Stimulated activated CD8-positive, alpha-beta memory T cell treated with anti-CD3 and anti-CD28 coated beads, Interleukin-12 subunit alpha, Interleukin-12 subunit beta, amount 100 ng/mL, for 4 hours (primary cell): ENCODE results near the gene CREBBP.

Experiments
- DNase-seq: peaks from one replicate; pipeline ENCODE4 v3.0.0-alpha.2; 2020; ENCODE audit warnings: low read depth

The CREBBP gene

GRCh38 chr16:3713587-3714242, 166.8 kb downstream of the CREBBP start:
- DNase-seq = no peak

DNA sequence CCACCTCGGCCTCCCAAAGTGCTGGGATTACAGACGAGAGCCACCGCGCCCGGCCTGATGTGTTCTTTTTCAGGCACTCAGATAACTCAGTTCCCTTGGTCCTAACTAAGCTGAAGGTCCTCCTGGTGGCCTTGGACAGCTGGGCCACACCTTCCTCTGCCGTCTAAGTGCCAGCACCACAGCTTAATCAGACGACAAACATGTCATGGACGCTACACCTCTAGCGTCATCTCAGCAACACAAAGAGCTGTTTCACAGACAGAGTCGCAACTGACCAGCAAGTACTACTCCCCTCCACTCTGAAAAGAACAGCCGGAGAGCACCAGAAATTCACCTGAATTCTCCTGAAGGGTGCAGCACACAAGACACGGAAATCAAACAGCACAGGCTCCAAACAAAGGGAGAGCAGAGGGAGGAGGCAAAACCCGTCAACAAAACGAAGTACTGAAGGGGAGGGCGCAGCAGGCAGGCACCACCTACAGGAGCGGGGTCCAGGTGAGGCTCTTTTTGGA, 167.6 kb downstream of the CREBBP start:
- no peak for DNase-seq

- DNase-seq = no peak
Observed at GRCh38 chr16:3706253-3707012, 174.1 kb downstream of the CREBBP start.

GRCh38 chr16:3702082-3702481, 178.4 kb downstream of the CREBBP start:
- no peak for DNase-seq

DNA sequence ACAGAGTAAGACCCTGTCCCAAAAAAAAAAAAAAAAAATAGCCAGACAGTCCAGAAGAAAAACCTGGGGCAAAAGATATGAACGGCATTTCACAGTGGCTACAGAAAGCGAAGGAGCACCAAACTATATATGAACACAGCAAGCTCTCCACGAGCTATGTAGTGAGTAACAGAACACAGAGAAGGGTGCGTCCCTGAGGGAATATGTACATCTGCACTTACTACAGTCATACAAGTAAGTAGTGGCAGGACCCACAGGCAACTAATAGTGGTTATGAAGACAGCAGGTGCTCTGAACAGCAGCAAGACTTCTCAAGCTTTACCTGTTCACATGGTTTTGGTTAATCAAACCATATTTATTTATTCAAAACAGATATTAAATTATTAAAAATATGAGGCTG, 179.0 kb downstream of the CREBBP start:
- no peak for DNase-seq

- DNase-seq = no peak
Observed at GRCh38 chr16:3698941-3699340, 181.6 kb downstream of the CREBBP start.

GRCh38 chr16:3696425-3697218, 183.9 kb downstream of the CREBBP start:
- no peak for DNase-seq

DNA sequence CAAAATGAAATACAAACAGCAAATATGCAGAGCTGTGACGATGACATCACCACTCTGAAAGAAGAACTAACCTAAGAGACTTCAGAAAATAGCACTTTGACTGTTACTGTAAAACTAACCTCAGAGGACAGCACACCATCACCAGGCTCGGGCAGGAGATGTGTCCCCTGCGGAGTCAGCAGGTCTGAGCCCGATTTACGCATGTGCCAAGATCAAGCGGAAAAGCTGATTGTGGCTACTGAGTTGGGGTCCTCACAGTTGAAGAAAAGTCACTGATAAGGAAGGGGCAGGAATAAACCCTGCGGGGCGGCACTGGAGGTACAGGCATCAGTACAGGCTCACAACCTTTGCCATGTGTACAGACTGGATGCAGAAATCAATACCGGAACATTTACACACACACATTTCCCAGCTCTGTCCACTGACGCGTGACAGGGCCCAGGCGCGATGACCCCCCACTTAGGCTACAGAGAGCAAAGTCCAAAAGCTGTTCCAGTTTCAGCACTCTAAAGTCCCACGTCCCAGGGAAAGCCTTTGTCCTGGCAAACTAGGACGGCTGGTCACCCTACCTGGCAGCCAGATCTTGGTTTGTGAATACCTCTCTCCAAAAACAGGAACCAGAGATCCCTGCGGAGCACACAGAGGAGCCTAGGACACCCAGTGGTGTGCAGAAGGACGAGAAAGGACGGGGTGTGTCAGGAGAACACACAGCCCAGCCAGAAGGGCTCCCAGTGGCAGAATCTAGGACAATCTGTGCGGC, 184.7 kb downstream of the CREBBP start:
- DNase-seq = no peak

DNA sequence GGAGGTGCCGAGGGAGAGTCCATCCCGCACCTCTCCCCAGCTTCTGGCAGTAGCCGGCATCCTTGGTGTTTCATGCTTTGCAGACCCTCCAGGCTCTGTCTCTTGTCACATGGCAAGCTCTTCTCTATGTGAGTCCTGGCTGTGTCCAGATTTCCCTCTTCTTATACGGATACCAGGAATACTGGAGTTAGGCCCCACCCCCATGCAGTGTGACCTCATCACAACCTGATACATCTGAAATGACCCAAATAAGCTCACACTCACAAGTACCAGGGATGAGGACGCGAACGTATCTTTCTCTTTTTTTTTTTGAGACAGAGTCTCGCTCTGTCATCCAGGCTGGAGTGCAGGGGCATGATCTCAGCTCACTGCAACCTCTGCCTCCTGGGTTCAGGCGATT, 186.5 kb downstream of the CREBBP start:
- no peak for DNase-seq

GRCh38 chr16:3691761-3692160, 188.8 kb downstream of the CREBBP start:
- DNase-seq = no peak

DNA sequence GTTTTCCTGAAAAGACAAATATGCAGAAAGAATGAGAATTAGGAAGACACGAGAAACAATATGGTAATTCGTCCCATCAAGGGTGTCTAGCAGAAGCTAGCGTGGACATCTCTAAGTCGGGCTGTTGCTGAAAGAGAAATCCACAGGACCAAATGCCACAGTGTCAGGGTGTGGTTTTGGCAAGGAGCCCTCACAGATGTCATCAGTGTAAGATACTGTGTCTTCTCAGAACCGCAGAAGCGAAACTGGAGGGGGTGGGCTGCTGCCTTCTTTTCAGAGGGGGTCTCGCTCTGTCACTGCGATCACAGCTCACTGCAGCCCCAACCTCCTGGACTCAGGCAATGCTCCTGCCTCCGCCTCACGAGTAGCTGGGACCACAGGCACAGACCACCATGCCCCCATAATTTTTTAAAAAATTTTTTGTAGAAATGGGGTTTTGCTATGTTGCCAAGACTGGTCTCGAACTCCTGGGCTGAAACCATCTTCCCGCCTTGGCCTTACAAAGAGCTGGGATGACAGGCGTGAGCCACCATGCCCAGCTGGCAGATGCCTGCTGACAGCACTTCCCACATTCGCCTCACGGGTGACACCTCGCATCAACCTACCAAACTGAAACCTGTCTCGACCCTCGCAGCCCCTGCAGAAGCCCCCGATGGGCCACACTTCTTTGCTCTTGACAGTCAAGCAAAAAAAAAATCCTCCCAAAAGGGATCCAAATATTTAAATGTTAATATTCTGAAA, 189.4 kb downstream of the CREBBP start:
- no peak for DNase-seq

- DNase-seq = peak; percentile 67
Observed at GRCh38 chr16:3690470-3690928, 190.0 kb downstream of the CREBBP start.

GRCh38 chr16:3689731-3690130, 190.8 kb downstream of the CREBBP start:
- DNase-seq = no peak

DNA sequence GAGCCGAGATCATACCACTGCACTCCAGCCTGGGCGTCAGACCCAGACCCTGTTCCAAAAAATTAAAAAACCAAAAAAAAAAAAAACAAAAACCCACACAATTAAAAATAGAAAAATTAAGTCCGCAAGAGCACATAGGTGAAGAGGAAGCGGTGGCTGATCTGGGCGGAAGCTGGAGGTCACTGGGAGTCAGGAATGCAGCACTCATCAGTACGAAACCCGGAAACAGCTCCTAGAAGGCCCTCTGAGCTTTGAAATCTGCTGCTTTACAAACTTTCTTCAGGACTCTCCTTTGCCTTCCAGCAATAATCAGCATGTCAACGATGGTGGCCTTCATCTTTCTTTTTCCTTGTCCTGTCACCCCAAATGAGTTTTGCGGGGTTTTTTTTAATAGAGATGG, 192.7 kb downstream of the CREBBP start:
- no peak for DNase-seq

DNA sequence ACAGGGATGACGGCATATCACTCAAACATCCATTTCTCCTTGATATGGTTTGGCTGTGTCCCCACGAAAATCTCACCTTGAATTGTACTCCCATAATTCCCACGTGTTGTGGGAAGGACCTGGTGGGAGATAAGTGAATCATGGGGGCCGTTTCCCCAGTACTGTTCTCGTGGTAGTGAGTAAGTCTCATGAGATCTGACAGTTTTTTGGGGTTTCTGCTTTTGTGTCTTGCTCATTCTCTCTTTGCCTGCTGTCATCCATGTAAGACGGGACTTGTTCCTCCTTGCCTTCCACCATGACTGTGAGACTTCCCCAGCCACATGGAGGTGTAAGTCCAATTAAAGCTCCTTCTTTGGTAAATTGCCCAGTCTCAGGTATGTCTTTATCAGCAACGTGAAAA, 193.5 kb downstream of the CREBBP start:
- DNase-seq = no peak

GRCh38 chr16:3681206-3681605, 199.3 kb downstream of the CREBBP start:
- DNase-seq = no peak

- no peak for DNase-seq
Observed at GRCh38 chr16:3677994-3678393, 202.5 kb downstream of the CREBBP start.

DNA sequence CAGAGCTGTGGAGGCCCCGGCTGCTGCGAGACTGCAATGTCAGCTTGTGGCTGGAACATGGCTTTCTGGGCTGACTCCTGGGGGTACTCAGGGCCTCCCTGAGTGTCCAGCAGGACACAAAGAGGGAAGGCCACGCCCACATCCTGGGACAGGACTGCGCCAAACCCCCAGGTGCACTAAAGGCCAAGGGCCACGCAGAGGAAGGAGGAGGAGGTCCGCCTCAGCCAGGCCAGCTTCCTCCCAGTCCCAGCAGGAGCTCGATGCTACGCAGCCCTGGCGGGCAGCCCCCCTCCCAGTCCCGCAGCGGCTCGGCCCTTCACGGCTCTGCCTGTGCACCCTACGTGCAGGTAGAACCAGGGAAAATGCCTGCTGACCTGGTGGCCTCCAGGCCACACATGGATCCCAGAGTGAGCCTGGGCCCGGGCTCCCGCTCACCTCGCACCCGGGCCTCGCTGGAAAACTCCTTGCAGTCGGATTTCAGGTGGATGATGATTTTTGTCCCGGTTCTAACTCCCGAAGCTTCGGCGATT, 204.8 kb downstream of the CREBBP start:
- DNase-seq = no peak
